Stimulated activated CD4-positive, alpha-beta T cell treated with anti-CD3 and anti-CD28 coated beads, Interleukin-15, amount 100 ng/mL, for 48 hours (primary cell): Measurements from ENCODE around the gene ATN1.
"Not testable (repeated sequence)": the region's sequence is repeated elsewhere in the genome, so short reads cannot be mapped to it uniquely, and the experiment has no call there.

Experiments
- DNase-seq, 2 donors: peaks; one replicate each; pipeline ENCODE4 v3.0.0-alpha.2; 2020; ENCODE audit warnings: low read depth in 2 of 2

The ATN1 gene

GRCh38 chr12:6903722-6904121, 24.0 kb upstream of the ATN1 start:
- no peak for DNase-seq

- DNase-seq: peak; percentile 96 to 98
Observed at GRCh38 chr12:6904280-6905276, 23.2 kb upstream of the ATN1 start, which contains the start of gene LRRC23. Gene LRRC23, plus strand, starts transcription at chr12:6904822. Its CDS starts 812 bp downstream, at chr12:6905634.

- no peak for DNase-seq
Observed at GRCh38 chr12:6905414-6906040, 22.2 kb upstream of the ATN1 start.

GRCh38 chr12:6908141-6908540, 19.6 kb upstream of the ATN1 start:
- DNase-seq: not testable (repeated sequence)

- no peak for DNase-seq
Observed at GRCh38 chr12:6909421-6910145, 18.2 kb upstream of the ATN1 start.

- DNase-seq: no peak
Observed at GRCh38 chr12:6912164-6912935, 15.4 kb upstream of the ATN1 start.

- DNase-seq: peak; percentile 66 to 78
Observed at GRCh38 chr12:6914246-6914946, 13.4 kb upstream of the ATN1 start, which contains the start of gene ENO2. Gene ENO2, plus strand, starts transcription at chr12:6914580. Its CDS starts 1,253 bp downstream, at chr12:6915833.

GRCh38 chr12:6914947-6915788, 12.6 kb upstream of the ATN1 start:
- DNase-seq: no peak

GRCh38 chr12:6915789-6916285, 11.9 kb upstream of the ATN1 start:
- no peak for DNase-seq

GRCh38 chr12:6916426-6917200, 11.1 kb upstream of the ATN1 start:
- DNase-seq: no peak

- DNase-seq: no peak
Observed at GRCh38 chr12:6917491-6918231, 10.1 kb upstream of the ATN1 start.

GRCh38 chr12:6919588-6919987, 8.2 kb upstream of the ATN1 start:
- no peak for DNase-seq

GRCh38 chr12:6921539-6921938, 6.2 kb upstream of the ATN1 start:
- DNase-seq: no peak

- no peak for DNase-seq
Observed at GRCh38 chr12:6921996-6922946, 5.5 kb upstream of the ATN1 start.

- DNase-seq: no peak
Observed at GRCh38 chr12:6923003-6923732, 4.6 kb upstream of the ATN1 start.

GRCh38 chr12:6923851-6924250, 3.9 kb upstream of the ATN1 start:
- no peak for DNase-seq
